B cell (primary cell): Measurements from ENCODE around the gene RRAGC. TPM values are rescaled to one million over a fixed set of nuclear protein-coding genes. Genes with fewer than 3 reads are reported as not detected.

Experiments
- ATAC-seq: fragments of 200-7000 bp; cut with Tn5 transposase; one replicate; pipeline ENCODE4 v1.10.0; 2021; ENCODE audit warnings: low read depth, mild to moderate bottlenecking, moderate number of reproducible peaks, moderate library complexity
- CTCF ChIA-PET: fragments of 350-600 bp; sonication (Branson Sonifier 250); formaldehyde crosslinking; loops from one replicate; lab custom pipeline; 2021; ENCODE audit warnings: antibody characterized with exemption, inconsistent platforms; lab: Charles Lee
- POLR2A ChIA-PET: fragments of 350-600 bp; sonication (Branson Sonifier 250); formaldehyde crosslinking; loops from one replicate; lab custom pipeline; 2021; ENCODE audit warnings: antibody characterized with exemption; lab: Charles Lee
- DNase-seq: peaks from one replicate; pipeline ENCODE4 v3.0.0; 2013
- H2AFZ ChIP-seq: 2 replicates; pipeline ENCODE4 v1.6.1; 2012; ENCODE audit warnings: mild to moderate bottlenecking, low read depth, low read length; ENCODE audit not compliant: insufficient read depth, poor library complexity, severe bottlenecking
- H3K27ac ChIP-seq, 2 donors: 1 replicate in 1 of 2; 2 replicates in 1 of 2; pipeline ENCODE4 v1.5.1; 2012 to 2013; ENCODE audit warnings: low read length in 2 of 2, mild to moderate bottlenecking in 2 of 2, moderate library complexity in 1 of 2
- H3K27me3 ChIP-seq, 4 experiments: fragments of 200-600 bp in 1 of 4; sonication (generic) in 1 of 4; replicated peaks in 1 of 4; 1 replicate in 2 of 4; 2 replicates in 2 of 4; pipeline versions ENCODE4 v1.6.1 to v1.7.0; 2013 to 2016; ENCODE audit warnings: low read length in 3 of 4, mild to moderate bottlenecking in 2 of 4, mixed read lengths in 1 of 4, moderate library complexity in 1 of 4; ENCODE audit not compliant: insufficient read depth in 4 of 4, control insufficient read depth in 3 of 4; ENCODE audit errors: control extremely low read depth in 1 of 4
- H3K36me3 ChIP-seq, 2 experiments: replicated peaks in 1 of 2; 1 replicate in 1 of 2; 2 replicates in 1 of 2; pipeline versions ENCODE4 v1.6.1 to v1.7.1; 2013; ENCODE audit warnings: low read length in 1 of 2; ENCODE audit not compliant: insufficient read depth in 2 of 2, control insufficient read depth in 1 of 2; ENCODE audit errors: control extremely low read depth in 1 of 2, extremely low read depth in 1 of 2
- H3K4me1 ChIP-seq, 2 donors: fragments of 200-600 bp in 1 of 2; sonication (generic) in 1 of 2; 1 replicate in 1 of 2; 2 replicates in 1 of 2; pipeline versions ENCODE4 v1.5.1 to v1.6.1; 2013 to 2017; ENCODE audit warnings: low read length in 2 of 2; ENCODE audit not compliant: control insufficient read depth in 2 of 2, insufficient read depth in 2 of 2
- H3K4me2 ChIP-seq: replicated peaks from 2 replicates; pipeline ENCODE3; 2012; ENCODE audit warnings: mild to moderate bottlenecking, low read depth, low read length; ENCODE audit not compliant: poor library complexity, severe bottlenecking
- H3K4me3 ChIP-seq, 5 experiments: fragments of 200-600 bp in 1 of 5; sonication (generic) in 1 of 5; 1 replicate in 3 of 5; 2 replicates in 2 of 5; pipeline versions ENCODE4 v1.5.1 to v1.7.0; 2011 to 2016; ENCODE audit warnings: low read length in 4 of 5, mild to moderate bottlenecking in 4 of 5, low read depth in 2 of 5, control low read depth in 1 of 5, moderate library complexity in 1 of 5; ENCODE audit not compliant: insufficient read depth in 1 of 5; ENCODE audit errors: control extremely low read depth in 1 of 5, extremely low read depth in 1 of 5
- H3K79me2 ChIP-seq: fragments of 200-600 bp; sonication (generic); one replicate; pipeline ENCODE4 v1.6.0; 2016; ENCODE audit warnings: low read length; ENCODE audit not compliant: control insufficient read depth, insufficient read depth
- H3K9ac ChIP-seq: fragments of 200-600 bp; sonication (generic); 2 replicates; pipeline ENCODE4 v1.6.1; 2017; ENCODE audit warnings: mild to moderate bottlenecking, low read length, moderate library complexity
- H3K9me3 ChIP-seq, 3 donors: one replicate each; pipeline versions ENCODE4 v1.6.1 to v1.7.1; 2013; ENCODE audit warnings: low read length in 2 of 3; ENCODE audit not compliant: control insufficient read depth in 2 of 3, insufficient read depth in 1 of 3; ENCODE audit errors: control extremely low read depth in 1 of 3
- H4K20me1 ChIP-seq: 2 replicates; pipeline ENCODE4 v1.6.0; 2012; ENCODE audit warnings: mild to moderate bottlenecking, low read length; ENCODE audit not compliant: insufficient read depth, control insufficient read depth, poor library complexity, severe bottlenecking
- H3K27ac Mint-ChIP-seq: one replicate; pipeline ENCODE4 v1.8.0; 2021; ENCODE audit warnings: mixed read lengths
- H3K27me3 Mint-ChIP-seq: one replicate; pipeline ENCODE4 v1.8.0; 2021; ENCODE audit warnings: mixed read lengths
- H3K4me1 Mint-ChIP-seq: one replicate; pipeline ENCODE4 v1.8.0; 2021; ENCODE audit warnings: mixed read lengths
- H3K4me3 Mint-ChIP-seq: one replicate; pipeline ENCODE4 v1.8.0; 2021; ENCODE audit warnings: mixed read lengths
- H3K9me3 Mint-ChIP-seq: one replicate; pipeline ENCODE4 v1.8.0; 2022; ENCODE audit warnings: mixed read lengths; ENCODE audit not compliant: insufficient read depth
- EZH2 ChIP-seq: IDR thresholded peaks from 2 replicates; pipeline ENCODE4 v1.6.1; 2012; ENCODE audit warnings: borderline replicate concordance, low read depth, mild to moderate bottlenecking, moderate library complexity, low read length; ENCODE audit not compliant: insufficient read depth, poor library complexity, severe bottlenecking
- WGBS: methylation state at CpG from one replicate; pipeline ENCODE4 v1.1.5; 2013; ENCODE audit warnings: missing lambda C conversion rate; ENCODE audit not compliant: insufficient coverage; 5-methylcytosine and 5-hydroxymethylcytosine counted together
- intact Hi-C: fragments of 100-400 bp; cut with micrococcal nuclease; formaldehyde crosslinking; loops from one replicate; pipeline ENCODE4 v1.10.0; 2022
- polyA plus RNA-seq: library from polyadenylated mRNA; depleted of rRNA; stranded (reverse); fragments of >200 nt; gene quantifications from 2 replicates; pipeline ENCODE4 v1.2.3, GENCODE V29; 2012
- small RNA-seq: library from RNA; depleted of rRNA; stranded (forward); fragments of <200 nt; gene quantifications from one replicate; pipeline ENCODE3, GENCODE V24; 2012; ENCODE audit warnings: low replicate concordance, low read depth; ENCODE audit not compliant: insufficient read length
- total RNA-seq, 2 donors: library from RNA; stranded (reverse); fragments of 120-200 nt in 1 of 2; gene quantifications; 1 replicate in 1 of 2; 2 replicates in 1 of 2; pipeline versions ENCODE4 v1.2.3 to v1.2.4, GENCODE V29; 2013 to 2022
- TF ChIP-seq, protein P1 (sequence below): fragments of 200-600 bp; IDR thresholded peaks from one replicate; pipeline ENCODE4 v1.8.0; 2022; ENCODE audit warnings: antibody characterized with exemption, mild to moderate bottlenecking

Gene RRAGC
- total and polyA plus RNA-seq, 2 donors (not counting 1 experiment from before 2014, with no cell fraction given): 11.4 to 37.6 TPM

DNA sequence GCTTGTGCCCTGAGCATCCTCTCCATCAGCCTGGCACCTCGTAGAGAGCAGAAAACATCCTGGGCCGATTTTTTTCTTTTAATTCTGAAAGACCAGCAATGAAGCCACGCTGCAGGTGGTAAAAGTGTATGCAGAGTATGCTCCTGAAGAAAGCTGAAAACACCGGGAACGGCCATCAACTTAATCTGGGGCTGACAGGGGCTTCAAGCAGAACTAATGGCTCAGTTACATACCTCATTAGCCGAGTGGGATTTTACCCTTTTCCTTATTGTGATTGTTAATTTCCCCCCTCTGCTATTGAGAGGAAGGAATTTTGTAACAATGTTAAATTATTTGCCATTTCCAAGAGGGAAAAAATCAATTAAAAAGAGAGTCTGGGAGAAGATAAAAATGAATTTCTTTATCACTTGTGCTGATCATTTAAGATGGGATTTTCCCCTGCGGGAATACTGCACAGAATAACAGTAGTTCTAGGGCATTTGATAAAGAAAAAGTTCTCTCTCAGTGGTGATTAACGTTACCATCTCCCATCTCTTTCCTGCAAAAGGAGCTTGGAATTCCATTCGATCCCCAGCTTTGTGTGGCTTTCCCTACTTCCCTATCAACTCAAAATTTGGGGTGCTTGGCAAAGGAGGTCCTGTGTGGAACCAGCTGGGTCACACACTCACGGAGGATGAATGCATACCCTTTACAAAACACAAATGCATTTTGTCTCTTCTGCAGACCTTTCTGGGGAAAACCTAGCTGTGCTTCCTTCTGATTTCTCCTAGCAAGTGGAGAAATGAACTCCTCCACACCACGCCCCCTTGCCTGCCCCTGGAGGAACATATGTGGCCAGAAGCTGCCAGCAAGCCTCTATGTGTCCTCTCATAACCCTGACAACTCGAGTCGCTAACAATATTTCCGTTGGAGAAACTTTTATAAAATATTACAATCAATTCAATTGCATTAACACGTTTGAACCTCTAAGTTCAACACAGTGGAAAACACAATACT is 70.9 kb downstream of the RRAGC start:
- ChIA-PET CTCF (interaction anchor here (0.7 kb wide), 1 partner anchor 30 kb away, joined by 3 read pairs; no protein-coding TSS in a partner anchor), POLR2A (no interaction called here)
- Mint-ChIP-seq H3K4me1 (peaks cover 2% of the 10 kb centered on the region), H3K27me3 (peaks cover 75% of the 10 kb centered on the region), H3K27ac (no peak overlapping the region), H3K9me3 (peaks cover 6% of the 10 kb centered on the region), H3K4me3 (no peak overlapping the region)
- no peak overlapping the region for H3K4me2 ChIP-seq
- WGBS: 64% methylated on average over 11 of the region's 15 CpGs
- no peak overlapping the region for H2AFZ ChIP-seq
- intact Hi-C loops: no loop called here
- no peak for ATAC-seq
- H3K9ac ChIP-seq: no peak overlapping the region
- H4K20me1 ChIP-seq: no peaks in the 10 kb centered on the region
- no peak for DNase-seq
- H3K79me2 ChIP-seq: no peaks in the 10 kb centered on the region
- no peak overlapping the region for H3K4me3 ChIP-seq
- TF ChIP-seq EZH2: no peak
- TF ChIP-seq, protein P1, sequence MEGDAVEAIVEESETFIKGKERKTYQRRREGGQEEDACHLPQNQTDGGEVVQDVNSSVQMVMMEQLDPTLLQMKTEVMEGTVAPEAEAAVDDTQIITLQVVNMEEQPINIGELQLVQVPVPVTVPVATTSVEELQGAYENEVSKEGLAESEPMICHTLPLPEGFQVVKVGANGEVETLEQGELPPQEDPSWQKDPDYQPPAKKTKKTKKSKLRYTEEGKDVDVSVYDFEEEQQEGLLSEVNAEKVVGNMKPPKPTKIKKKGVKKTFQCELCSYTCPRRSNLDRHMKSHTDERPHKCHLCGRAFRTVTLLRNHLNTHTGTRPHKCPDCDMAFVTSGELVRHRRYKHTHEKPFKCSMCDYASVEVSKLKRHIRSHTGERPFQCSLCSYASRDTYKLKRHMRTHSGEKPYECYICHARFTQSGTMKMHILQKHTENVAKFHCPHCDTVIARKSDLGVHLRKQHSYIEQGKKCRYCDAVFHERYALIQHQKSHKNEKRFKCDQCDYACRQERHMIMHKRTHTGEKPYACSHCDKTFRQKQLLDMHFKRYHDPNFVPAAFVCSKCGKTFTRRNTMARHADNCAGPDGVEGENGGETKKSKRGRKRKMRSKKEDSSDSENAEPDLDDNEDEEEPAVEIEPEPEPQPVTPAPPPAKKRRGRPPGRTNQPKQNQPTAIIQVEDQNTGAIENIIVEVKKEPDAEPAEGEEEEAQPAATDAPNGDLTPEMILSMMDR: no peak
- peaks cover 0 to 35% (median 16%) of the 10 kb centered on the region in 4 experiments for H3K27me3 ChIP-seq
- no peaks in the 10 kb centered on the region for H3K36me3 ChIP-seq
- peaks cover 0 to 14% (median 14%) of the 10 kb centered on the region in 3 donors for H3K9me3 ChIP-seq
- H3K4me1 ChIP-seq: no peaks in the 10 kb centered on the region
- no peak overlapping the region for H3K27ac ChIP-seq

Small RNA genes within 50 kb of the gene (small RNA-seq; reads per million reads assigned to genes)
- gene GJA9-MYCBP: not detected

Other genes with a start within 250 kb of the RRAGC start
- gene MYCBP, start 13.6 kb upstream of the RRAGC start, total RNA-seq: 7.8 and 8.9 TPM in 2 replicates
- 2.7 and 3.1 TPM in 2 replicates for gene MYCBP, start 13.6 kb upstream of the RRAGC start, polyA plus RNA-seq
- not detected in 2 replicates for gene GJA9, start 21.8 kb upstream of the RRAGC start, total RNA-seq
- gene GJA9, start 21.8 kb upstream of the RRAGC start, polyA plus RNA-seq: not detected in 2 replicates
- not detected in 2 replicates for gene RHBDL2, start 82.1 kb upstream of the RRAGC start, total RNA-seq
- gene RHBDL2, start 82.1 kb upstream of the RRAGC start, polyA plus RNA-seq: not detected in 2 replicates
- 59.7 and 61.9 TPM in 2 replicates for gene AKIRIN1, start 131.5 kb upstream of the RRAGC start, total RNA-seq
- 36.5 and 61.4 TPM in 2 replicates for gene AKIRIN1, start 131.5 kb upstream of the RRAGC start, polyA plus RNA-seq
- 47.2 and 55.8 TPM in 2 replicates for gene NDUFS5, start 166.6 kb upstream of the RRAGC start, total RNA-seq
- 85.5 and 303 TPM in 2 replicates for gene NDUFS5, start 166.6 kb upstream of the RRAGC start, polyA plus RNA-seq